GM12872 (cell line): ENCODE data around the gene ITGAE.

Source experiments
- CTCF ChIP-seq: IDR thresholded peaks from 3 replicates; pipeline ENCODE4 v1.5.1; 2011; ENCODE audit warnings: low read depth, mild to moderate bottlenecking, low read length, moderate library complexity; ENCODE audit not compliant: insufficient read depth

ITGAE gene

GRCh38 chr17:3768769-3769168 lies 32.2 kb downstream of the ITGAE start:
- no peak for TF ChIP-seq CTCF

- no peak for TF ChIP-seq CTCF
Observed at GRCh38 chr17:3768341-3768740, 32.6 kb downstream of the ITGAE start.

GRCh38 chr17:3766779-3767178 lies 34.2 kb downstream of the ITGAE start:
- TF ChIP-seq CTCF, result no peak

- TF ChIP-seq CTCF, result no peak
Observed at GRCh38 chr17:3765981-3766380, 35.0 kb downstream of the ITGAE start.

- no peak for TF ChIP-seq CTCF
Observed at GRCh38 chr17:3763777-3764170, 37.2 kb downstream of the ITGAE start.

GRCh38 chr17:3762922-3763776 lies 37.8 kb downstream of the ITGAE start:
- no peak for TF ChIP-seq CTCF

GRCh38 chr17:3761918-3762380 lies 39.0 kb downstream of the ITGAE start:
- no peak for TF ChIP-seq CTCF
